Renal cortex interstitium (tissue), 11 donors: ENCODE measurements around the gene POU4F1. TPM values are rescaled to one million over a fixed set of nuclear protein-coding genes. Genes with fewer than 3 reads are reported as not detected.

Experiments
- DNase-seq, 11 donors: peaks; one replicate each; pipeline ENCODE4 v3.0.0-alpha.2; 2013; ENCODE audit warnings: low read depth in 9 of 11, low spot score in 4 of 11; ENCODE audit errors: extremely low read depth in 1 of 11
- polyA plus RNA-seq, 3 donors: library from polyadenylated mRNA; unstranded; fragments of 120-200 nt; gene quantifications; one replicate each; pipeline ENCODE4 v1.2.1, GENCODE V29; 2013; ENCODE audit not compliant: insufficient read length in 3 of 3

Gene POU4F1
- polyA plus RNA-seq, 3 donors = 0.03 to 0.08 (median 0.06) TPM

DNA sequence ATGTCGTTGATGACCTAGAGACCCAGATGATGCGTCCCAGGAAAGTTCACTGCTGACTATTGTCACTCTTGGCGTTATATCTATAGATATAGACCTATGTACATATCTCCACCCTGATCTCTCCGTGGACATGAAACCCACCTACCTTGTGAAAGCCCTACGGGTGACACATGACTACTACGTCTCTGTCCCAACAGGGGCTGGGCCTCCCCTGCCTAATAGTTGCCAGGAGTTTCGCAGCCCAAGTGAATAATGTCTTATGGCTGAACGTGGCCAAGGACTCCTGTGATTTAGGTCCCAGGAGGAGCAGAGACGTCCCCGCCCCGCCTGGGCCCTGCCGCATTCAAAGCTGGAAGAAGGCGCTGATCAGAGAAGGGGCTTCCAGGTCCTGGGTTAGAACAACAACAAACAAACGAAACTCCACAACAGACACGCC is 4.9 kb upstream of the POU4F1 start:
- no peak for DNase-seq

- DNase-seq = no peak
Measured at GRCh38 chr13:78607409-78608251, 4.3 kb upstream of the POU4F1 start.

DNA sequence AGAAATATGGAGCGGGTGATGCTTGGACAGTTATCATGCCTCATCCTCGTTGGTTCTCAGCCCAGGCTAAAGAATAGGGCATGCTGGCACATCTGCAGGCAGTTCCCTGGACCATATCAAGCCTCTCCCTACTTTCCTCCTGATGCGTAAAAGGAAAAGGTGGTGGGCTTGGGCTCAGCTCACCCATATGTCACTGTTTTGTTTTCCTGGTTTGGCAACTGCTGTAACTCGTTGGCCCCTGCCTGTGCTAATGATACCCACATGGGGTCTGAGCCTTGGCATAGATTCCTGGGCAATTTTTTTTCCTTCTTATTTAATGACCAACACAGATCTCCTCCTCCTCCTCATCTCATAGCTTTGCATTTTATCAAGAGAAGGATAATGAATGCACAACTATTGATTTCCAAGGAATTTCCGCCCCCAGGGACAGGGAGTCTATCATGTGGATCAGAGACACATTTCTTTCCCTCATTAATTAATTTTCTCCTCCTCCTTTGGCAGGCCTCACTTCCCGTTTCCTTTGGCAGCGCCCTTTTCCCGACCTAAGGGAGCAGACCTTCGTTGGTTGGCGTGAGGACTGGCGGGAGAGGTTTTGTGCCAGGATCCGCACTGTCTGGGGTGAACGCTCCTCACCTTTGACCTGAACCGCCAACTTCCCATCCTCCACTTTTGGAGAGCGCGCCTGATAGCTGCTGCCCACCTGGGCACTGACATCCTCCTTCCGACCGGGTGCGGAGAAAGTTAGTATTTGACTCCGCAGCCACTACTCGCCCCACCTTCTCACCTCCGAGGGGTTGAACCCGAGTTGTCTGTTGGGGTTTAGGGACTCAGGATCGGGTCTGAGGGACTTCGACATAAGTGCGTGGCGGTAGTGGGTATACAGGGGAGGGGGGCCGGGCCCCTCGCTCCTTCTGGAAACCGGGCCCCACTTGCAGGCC is 3.4 kb upstream of the POU4F1 start:
- DNase-seq = no peak

DNA sequence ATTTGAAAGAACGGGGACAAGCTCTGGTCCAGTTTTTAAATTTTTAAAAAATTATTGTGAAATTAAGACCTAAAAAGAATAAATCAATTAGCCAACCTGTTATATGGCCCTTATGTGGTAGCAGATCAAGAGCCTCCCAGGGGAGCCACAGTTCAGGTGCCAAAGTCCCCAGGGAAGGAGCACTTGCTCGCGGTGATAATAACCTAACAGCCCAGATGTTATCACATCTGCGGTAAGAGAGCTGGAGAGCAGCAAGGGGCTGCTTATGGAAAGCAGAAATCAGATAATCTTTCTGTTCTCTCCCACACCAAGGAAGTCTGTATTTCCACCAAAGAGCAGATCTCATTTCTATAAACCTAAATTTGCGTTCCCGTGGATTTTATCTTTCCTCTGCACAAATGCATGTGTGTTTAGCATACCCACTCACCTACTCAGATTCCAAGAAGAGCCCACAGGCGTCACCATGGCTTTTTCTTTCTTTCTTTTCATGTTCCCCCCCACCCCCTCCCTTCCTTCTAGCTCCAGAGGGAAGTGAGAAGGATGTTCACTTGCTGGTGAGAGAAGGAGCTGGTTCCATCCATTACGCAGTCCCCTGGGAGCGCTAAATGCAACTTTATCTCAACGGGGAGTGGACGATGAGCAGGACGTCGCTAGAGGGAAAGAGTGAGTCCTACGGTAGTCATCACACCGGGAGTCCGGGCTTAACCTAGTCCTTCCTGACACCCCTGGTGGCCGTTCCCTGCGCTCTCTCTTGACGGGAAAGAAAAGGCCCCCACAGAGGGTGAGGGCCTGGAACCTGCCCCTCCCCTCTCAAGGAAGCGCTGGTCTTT is 1.6 kb upstream of the POU4F1 start:
- DNase-seq = no peak

DNA sequence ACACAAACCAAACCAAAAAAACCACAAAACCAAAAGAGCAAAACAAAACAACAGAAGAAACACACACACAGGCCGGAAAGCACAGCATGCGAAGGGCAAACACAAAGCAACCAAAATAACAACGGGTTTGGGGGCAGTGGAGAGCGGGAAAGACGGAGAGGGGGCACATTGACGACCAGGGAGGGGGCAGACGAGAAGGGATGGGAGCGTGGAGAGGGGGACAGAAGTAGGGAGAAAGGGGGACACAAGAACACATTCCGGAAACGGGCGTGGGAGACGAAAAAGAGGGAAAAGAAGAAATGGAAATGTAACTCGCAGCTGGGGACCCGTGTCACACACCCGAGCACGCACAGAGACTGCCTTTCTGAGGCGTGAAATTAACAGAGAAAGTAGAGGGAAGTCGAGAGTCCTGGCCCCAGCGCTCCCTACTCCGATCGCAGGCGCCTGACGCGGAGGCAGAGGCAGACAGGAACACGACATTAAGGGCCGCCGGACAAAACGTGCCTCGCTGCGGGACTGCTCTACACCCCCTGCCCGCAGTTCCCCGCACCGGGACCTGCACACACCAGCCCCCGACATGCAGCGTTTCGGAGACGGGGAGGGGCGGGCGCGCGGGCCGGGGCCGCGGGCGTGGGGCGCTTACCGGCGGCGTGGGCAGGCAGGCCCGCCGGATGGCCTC is 652 bp downstream of the POU4F1 start:
- no peak for DNase-seq

DNA sequence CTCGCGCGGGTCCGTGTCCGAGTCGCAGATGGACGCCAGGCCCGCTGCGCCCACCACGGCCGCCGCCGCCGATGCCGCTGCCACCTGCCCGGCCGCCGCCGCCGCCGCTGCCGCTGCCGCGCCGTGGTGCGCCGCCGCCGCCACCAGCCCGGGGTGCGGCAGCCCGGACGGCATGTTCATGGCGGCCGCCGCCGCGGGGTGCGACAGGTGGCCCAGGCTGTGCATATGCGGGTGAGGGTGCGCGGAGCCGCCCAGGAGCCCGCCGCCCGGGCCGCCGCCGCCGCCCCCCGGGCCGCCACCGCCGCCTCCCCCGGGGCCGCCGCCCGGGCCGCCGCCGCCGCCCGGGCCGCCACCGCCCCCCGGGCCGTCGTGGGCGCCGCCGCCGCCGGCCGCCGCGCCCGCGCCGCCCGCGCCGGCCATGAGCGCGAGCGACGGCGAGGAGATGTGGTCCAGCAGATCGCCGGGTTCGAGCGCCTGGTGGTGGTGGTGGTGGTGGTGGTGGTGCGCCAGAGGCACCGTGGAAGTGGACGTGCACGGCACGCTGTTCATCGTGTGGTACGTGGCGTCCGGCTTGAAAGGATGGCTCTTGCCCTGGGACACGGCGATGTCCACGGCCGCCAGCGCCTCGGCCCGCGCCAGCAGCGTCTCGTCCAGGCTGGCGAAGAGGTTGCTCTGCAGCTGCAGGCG is 1.3 kb downstream of the POU4F1 start:
- DNase-seq = no peak

- DNase-seq = no peak
Measured at GRCh38 chr13:78601124-78601873, 2.1 kb downstream of the POU4F1 start.

- no peak for DNase-seq
Measured at GRCh38 chr13:78600280-78600883, 3.0 kb downstream of the POU4F1 start.

- no peak for DNase-seq
Measured at GRCh38 chr13:78599645-78600279, 3.6 kb downstream of the POU4F1 start.

GRCh38 chr13:78598966-78599644 is 4.2 kb downstream of the POU4F1 start:
- no peak for DNase-seq

DNA sequence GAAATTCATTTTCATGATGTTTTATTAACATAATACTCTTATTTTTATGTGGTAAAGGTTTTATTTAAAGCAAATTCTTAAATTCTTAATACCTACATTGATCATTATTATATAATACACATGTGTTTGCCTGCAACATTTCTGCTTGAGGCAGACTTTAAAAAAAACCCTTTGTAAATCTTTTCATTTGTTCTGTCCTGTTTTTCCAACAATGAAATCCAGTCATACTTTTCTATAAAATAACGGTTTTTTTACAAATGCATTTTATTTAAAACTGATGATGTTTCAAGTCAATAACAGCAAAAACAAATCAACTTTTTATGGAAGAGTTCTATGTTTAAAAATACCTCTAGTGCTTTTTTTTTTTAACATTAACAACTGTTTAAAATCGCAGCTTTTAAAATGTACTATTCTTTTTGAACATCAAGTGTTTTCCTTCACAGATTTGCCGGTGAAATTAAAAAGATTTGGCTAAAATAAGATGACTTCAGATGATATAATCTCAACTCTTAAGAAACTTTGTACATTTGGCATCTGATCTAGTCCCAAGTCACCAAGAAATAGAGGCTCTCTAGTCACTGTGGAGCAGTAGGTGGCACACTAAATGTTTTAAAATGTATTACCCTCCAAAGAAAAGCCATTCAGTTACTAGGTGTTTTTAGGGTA is 5.1 kb downstream of the POU4F1 start:
- no peak for DNase-seq

DNA sequence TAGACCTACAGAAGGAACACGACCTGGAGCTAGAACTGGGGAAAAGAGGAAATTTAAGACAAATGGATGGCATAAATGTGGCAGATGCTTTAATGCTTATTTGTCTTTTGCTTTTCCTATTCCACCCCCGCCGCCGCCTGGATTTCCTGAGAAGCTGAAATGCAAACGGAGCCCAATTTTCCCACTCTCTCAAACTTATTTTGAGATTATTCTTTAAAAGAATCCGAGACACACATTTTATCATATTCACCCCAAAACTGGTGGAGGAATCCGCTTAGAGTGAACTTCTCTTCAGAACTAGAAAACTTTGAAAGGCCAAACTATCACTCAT is 5.8 kb downstream of the POU4F1 start:
- DNase-seq = no peak

DNA sequence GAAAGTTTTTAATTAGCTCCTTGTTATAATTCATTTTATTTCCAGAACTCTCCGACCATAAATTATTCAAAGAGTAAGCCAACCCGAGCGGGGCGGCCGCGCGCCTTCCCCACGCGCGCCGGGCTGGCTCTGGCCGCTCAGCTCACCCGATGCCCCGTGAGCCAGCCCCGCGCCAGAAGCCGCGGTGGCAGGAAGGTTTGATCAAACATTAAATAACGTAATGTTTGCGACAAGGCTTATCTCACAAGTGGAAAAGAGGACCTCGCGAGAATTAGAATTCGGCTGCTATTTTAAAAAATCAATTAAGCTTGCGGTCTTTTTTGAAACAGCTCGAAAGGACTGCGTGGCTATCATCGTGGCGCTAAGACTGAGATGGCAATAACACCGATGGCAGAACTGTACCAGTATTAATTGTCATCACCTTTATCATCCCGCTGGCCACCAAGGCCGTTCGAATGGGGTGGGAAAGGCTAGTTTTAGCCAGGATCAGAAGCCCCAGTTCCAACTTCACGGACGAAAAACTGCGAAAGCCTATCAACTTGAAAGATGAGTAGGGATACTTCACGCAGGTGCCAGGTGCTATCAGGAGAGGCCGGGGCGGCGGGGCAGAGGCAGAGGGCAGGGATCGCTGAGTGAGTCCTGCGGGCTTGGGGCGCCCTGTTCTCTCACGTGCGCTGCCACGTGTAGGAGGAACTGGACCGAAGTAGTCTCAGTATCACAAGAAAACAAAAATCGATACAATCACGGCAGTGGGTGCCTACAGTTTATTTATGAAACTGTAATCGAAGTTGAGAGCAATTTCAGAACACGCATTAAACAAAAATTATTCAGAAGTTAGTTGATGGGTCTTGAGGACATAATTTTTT is 6.4 kb downstream of the POU4F1 start:
- DNase-seq = no peak

DNA sequence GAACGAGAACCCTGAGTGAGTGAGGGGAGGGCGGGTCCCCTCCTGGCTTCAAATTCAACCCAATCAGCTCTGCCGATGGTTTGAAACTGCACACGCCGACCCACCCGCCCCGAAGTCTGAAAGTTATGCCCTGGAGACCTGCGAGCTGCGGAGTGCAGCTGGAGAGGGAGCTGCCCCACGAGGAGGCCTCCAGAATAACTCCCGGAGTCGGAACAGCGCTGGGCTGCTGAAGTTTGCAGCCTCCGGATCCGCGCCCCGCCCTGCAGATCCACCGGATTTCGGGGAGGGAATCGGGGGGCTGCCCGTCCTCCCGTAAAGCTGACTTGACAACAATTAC is 7.0 kb downstream of the POU4F1 start:
- DNase-seq = no peak
